COR-L47 (cell line): Measurements from ENCODE around the gene AZI2.
A peak's percentile ranks its signal among the peaks of the same experiment; 100 is the strongest.

ENCODE experiments used
- DNase-seq: peaks from one replicate; lab custom pipeline; 2025; lab: John Stamatoyannopoulos, UW

The AZI2 gene

GRCh38 chr3:28348629-28349468 lies at the start of gene AZI2, which contains the start of gene ZCWPW2:
Gene AZI2, minus strand, starts transcription at chr3:28348824. Its CDS starts 8,207 bp downstream, at chr3:28340617.
Gene ZCWPW2, plus strand, starts transcription at chr3:28348721. Its CDS starts 64,348 bp downstream, at chr3:28413069.
- peak; percentile 80 for DNase-seq

GRCh38 chr3:28388978-28389377 lies 40.4 kb upstream of the AZI2 start:
- DNase-seq = no peak

- DNase-seq = no peak
These were observed 37.4 kb upstream of the AZI2 start for GRCh38 chr3:28386049-28386448.

GRCh38 chr3:28376424-28376823 lies 27.8 kb upstream of the AZI2 start:
- no peak for DNase-seq

GRCh38 chr3:28349469-28350000 lies 911 bp upstream of the AZI2 start:
- DNase-seq = no peak

- DNase-seq = no peak
These were observed 377 bp downstream of the AZI2 start for GRCh38 chr3:28348265-28348628.

GRCh38 chr3:28347374-28348264 lies 1.0 kb downstream of the AZI2 start:
- DNase-seq = no peak

GRCh38 chr3:28345690-28346089 lies 2.9 kb downstream of the AZI2 start:
- DNase-seq = no peak

GRCh38 chr3:28343144-28343543 lies 5.5 kb downstream of the AZI2 start:
- DNase-seq = no peak

GRCh38 chr3:28337230-28337629 lies 11.4 kb downstream of the AZI2 start:
- DNase-seq = no peak

GRCh38 chr3:28335246-28335645 lies 13.4 kb downstream of the AZI2 start:
- DNase-seq = no peak

GRCh38 chr3:28334552-28334951 lies 14.1 kb downstream of the AZI2 start:
- no peak for DNase-seq

- DNase-seq = peak; percentile 1
These were observed 20.2 kb downstream of the AZI2 start for GRCh38 chr3:28328188-28329151.

- no peak for DNase-seq
These were observed 22.1 kb downstream of the AZI2 start for GRCh38 chr3:28326458-28326926.

GRCh38 chr3:28322464-28322863 lies 26.2 kb downstream of the AZI2 start:
- DNase-seq = no peak

- DNase-seq = no peak
These were observed 27.6 kb downstream of the AZI2 start for GRCh38 chr3:28320981-28321380.

- peak; percentile 33 for DNase-seq
These were observed 31.1 kb downstream of the AZI2 start for GRCh38 chr3:28317438-28318022.

GRCh38 chr3:28316226-28316625 lies 32.4 kb downstream of the AZI2 start:
- no peak for DNase-seq

GRCh38 chr3:28315711-28316110 lies 32.9 kb downstream of the AZI2 start:
- no peak for DNase-seq

GRCh38 chr3:28308196-28308595 lies 40.4 kb downstream of the AZI2 start:
- DNase-seq = no peak

GRCh38 chr3:28301688-28302087 lies 46.9 kb downstream of the AZI2 start:
- DNase-seq = no peak
